Measurements from ENCODE around the gene ZC2HC1B. TPM values are rescaled to one million over a fixed set of nuclear protein-coding genes. Genes with fewer than 3 reads are reported as not detected.

Gene ZC2HC1B
- polyA plus RNA-seq, 1 donor, result not detected

- no peak for DNase-seq (ENCODE audit: low read depth)
Observed at GRCh38 chr6:143934331-143934730, 70.1 kb downstream of the ZC2HC1B start.

GRCh38 chr6:143934867-143935266, 70.6 kb downstream of the ZC2HC1B start:
- no peak for DNase-seq (ENCODE audit: low read depth)

GRCh38 chr6:143936347-143936746, 72.1 kb downstream of the ZC2HC1B start:
- DNase-seq (ENCODE audit: low read depth), result no peak

GRCh38 chr6:143936778-143937667, 72.7 kb downstream of the ZC2HC1B start:
- no peak for DNase-seq (ENCODE audit: low read depth)

- DNase-seq (ENCODE audit: low read depth), result no peak
Observed at GRCh38 chr6:143937668-143937970, 73.3 kb downstream of the ZC2HC1B start.

GRCh38 chr6:143939364-143939763, 75.1 kb downstream of the ZC2HC1B start:
- DNase-seq (ENCODE audit: low read depth), result no peak

GRCh38 chr6:143940011-143940597, 75.8 kb downstream of the ZC2HC1B start:
- DNase-seq (ENCODE audit: low read depth), result no peak

GRCh38 chr6:143941852-143942627, 77.8 kb downstream of the ZC2HC1B start:
- DNase-seq (ENCODE audit: low read depth), result no peak

- no peak for DNase-seq (ENCODE audit: low read depth)
Observed at GRCh38 chr6:143948208-143948607, 83.9 kb downstream of the ZC2HC1B start.

- no peak for DNase-seq (ENCODE audit: low read depth)
Observed at GRCh38 chr6:143949535-143949934, 85.3 kb downstream of the ZC2HC1B start.

- DNase-seq (ENCODE audit: low read depth), result no peak
Observed at GRCh38 chr6:143949962-143950361, 85.7 kb downstream of the ZC2HC1B start.

GRCh38 chr6:143950875-143951274, 86.6 kb downstream of the ZC2HC1B start:
- no peak for DNase-seq (ENCODE audit: low read depth)

- no peak for DNase-seq (ENCODE audit: low read depth)
Observed at GRCh38 chr6:143952060-143952778, 87.9 kb downstream of the ZC2HC1B start.

- DNase-seq (ENCODE audit: low read depth), result no peak
Observed at GRCh38 chr6:143952947-143953701, 88.8 kb downstream of the ZC2HC1B start.

GRCh38 chr6:143953922-143954321, 89.6 kb downstream of the ZC2HC1B start:
- no peak for DNase-seq (ENCODE audit: low read depth)

GRCh38 chr6:143955971-143956370, 91.7 kb downstream of the ZC2HC1B start:
- DNase-seq (ENCODE audit: low read depth), result no peak

- no peak for DNase-seq (ENCODE audit: low read depth)
Observed at GRCh38 chr6:143957679-143958274, 93.5 kb downstream of the ZC2HC1B start.

GRCh38 chr6:143958839-143959399, 94.6 kb downstream of the ZC2HC1B start:
- no peak for DNase-seq (ENCODE audit: low read depth)

- no peak for DNase-seq (ENCODE audit: low read depth)
Observed at GRCh38 chr6:143959927-143960326, 95.7 kb downstream of the ZC2HC1B start.

GRCh38 chr6:143961066-143961465, 96.8 kb downstream of the ZC2HC1B start:
- DNase-seq (ENCODE audit: low read depth), result no peak

Data from forelimb muscle (tissue), 1 donor.